ENCODE results near the gene MCHR1. TPM values are rescaled to one million over a fixed set of nuclear protein-coding genes. Genes with fewer than 3 reads are reported as not detected.

Gene MCHR1
- polyA plus RNA-seq, 1 donor (not counting 4 experiments of a cell fraction or from before 2014, with no cell fraction given) = 0.12 TPM

DNA sequence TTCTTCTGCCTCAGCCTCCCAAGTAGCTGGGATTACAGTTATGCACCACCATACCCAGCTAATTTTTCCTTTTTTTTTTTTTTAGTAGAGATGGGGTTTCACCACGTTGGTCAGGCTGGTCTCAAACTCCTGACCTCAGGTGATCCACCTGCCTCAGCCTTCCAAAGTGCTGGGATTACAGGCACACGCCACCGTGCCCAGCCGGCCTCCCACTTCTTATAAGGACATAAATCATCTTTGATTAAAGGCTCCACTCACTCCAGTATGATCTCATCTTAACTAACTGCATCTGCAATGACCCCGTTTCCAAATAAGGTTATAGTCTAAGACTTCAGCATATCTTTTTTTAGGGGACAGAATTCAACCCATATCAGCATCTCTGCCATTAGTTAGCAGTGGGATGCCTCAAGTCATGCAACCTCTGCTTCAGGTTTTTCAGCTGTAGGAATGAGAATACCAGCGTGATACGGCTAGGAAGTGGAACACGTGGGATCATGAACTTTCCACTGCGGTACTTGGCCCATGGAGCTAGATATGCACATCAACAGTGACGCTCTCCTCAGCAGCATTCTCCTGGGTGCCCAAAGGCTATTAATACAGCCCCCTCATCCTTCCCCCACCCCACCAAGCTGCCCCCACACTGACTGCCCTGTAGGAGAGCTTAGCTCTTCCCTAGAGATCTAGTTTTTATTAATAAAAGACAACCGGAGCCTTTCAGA, 41.4 kb downstream of the MCHR1 start:
- dilution Hi-C loops (cut with MboI; ENCODE audit: extremely low pct_ligation_motif_present, low sequenced_read_pairs) = no loop called here
- no peak overlapping the region for H2AFZ ChIP-seq (ENCODE audit: control insufficient read depth, low read length)
- peak; percentile 57 for FAIRE-seq

DNA sequence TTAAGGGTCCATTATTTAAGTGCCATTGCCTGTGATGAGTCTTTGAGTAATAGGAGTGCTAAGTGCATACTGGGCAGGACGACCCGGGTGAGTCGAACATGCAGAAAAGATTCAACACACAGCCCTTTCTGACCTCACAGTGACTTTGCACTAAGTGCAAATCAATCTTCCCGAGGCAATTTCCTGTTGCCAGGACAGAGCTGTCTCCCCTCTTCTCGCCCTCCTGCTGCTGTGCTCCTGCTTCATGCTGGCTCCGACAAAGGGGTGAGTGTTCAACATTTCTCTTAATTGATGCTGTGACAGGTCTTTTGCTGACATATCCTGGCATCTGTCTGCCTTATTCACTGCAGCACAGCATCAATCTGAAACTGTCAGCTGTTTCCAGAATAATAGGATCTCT, 42.0 kb downstream of the MCHR1 start:
- dilution Hi-C loops (cut with MboI; ENCODE audit: extremely low pct_ligation_motif_present, low sequenced_read_pairs) = no loop called here
- no peaks in the 10 kb centered on the region for H3K27me3 ChIP-seq (ENCODE audit: control insufficient read depth, extremely low read depth, insufficient read depth, low read length)
- TF ChIP-seq EZH2 (IDR thresholded peaks at IDR 0.05; ENCODE audit: low read length) = no peak
- TF ChIP-seq, protein P1, sequence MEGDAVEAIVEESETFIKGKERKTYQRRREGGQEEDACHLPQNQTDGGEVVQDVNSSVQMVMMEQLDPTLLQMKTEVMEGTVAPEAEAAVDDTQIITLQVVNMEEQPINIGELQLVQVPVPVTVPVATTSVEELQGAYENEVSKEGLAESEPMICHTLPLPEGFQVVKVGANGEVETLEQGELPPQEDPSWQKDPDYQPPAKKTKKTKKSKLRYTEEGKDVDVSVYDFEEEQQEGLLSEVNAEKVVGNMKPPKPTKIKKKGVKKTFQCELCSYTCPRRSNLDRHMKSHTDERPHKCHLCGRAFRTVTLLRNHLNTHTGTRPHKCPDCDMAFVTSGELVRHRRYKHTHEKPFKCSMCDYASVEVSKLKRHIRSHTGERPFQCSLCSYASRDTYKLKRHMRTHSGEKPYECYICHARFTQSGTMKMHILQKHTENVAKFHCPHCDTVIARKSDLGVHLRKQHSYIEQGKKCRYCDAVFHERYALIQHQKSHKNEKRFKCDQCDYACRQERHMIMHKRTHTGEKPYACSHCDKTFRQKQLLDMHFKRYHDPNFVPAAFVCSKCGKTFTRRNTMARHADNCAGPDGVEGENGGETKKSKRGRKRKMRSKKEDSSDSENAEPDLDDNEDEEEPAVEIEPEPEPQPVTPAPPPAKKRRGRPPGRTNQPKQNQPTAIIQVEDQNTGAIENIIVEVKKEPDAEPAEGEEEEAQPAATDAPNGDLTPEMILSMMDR (optimal IDR thresholded peaks at IDR 0.05 in 1 of 3, IDR thresholded peaks at IDR 0.05 in 1 of 3, conservative IDR thresholded peaks at IDR 0.05 in 1 of 3; ENCODE audit: extremely low read depth in 1 of 3, insufficient read depth in 2 of 3, low read length in 3 of 3) = no peak
- H3K4me3 ChIP-seq (ENCODE audit: control insufficient read depth in 2 of 3, extremely low read depth in 1 of 3, insufficient read depth in 2 of 3, low read depth in 1 of 3, low read length in 3 of 3) = no peak overlapping the region
- H2AFZ ChIP-seq (ENCODE audit: control insufficient read depth, low read length) = no peak overlapping the region
- DNase-seq (ENCODE audit: low read depth, low spot score) = no peak
- H3K4me2 ChIP-seq (ENCODE audit: control insufficient read depth, extremely low read depth, insufficient read depth, low read depth, low read length) = no peak overlapping the region
- no peak overlapping the region for H3K27ac ChIP-seq (ENCODE audit: control insufficient read depth, insufficient read depth, low read length)
- H3K9ac ChIP-seq (ENCODE audit: control insufficient read depth, extremely low read depth, insufficient read depth, low read length) = no peak overlapping the region
- no peaks in the 10 kb centered on the region for H4K20me1 ChIP-seq (ENCODE audit: control insufficient read depth, extremely low read depth, insufficient read depth, low read length)
- H3K9me3 ChIP-seq (ENCODE audit: control insufficient read depth, low read depth, low read length) = no peaks in the 10 kb centered on the region
- no peaks in the 10 kb centered on the region for H3K9me1 ChIP-seq (ENCODE audit: control insufficient read depth, extremely low read depth, insufficient read depth, low read length)
- peaks cover 4% of the 10 kb centered on the region for H3K4me1 ChIP-seq (ENCODE audit: control insufficient read depth, extremely low read depth, insufficient read depth, low read length)
- H3K79me2 ChIP-seq (ENCODE audit: control insufficient read depth, insufficient read depth, low read length) = no peaks in the 10 kb centered on the region
- FAIRE-seq = peak; percentile 70
- no peaks in the 10 kb centered on the region for H3K36me3 ChIP-seq (ENCODE audit: control insufficient read depth in 2 of 2, extremely low read depth in 1 of 2, insufficient read depth in 2 of 2, low read length in 2 of 2)

More for the DNA sequence above, 41.4 kb downstream of the MCHR1 start:
- no peak overlapping the region for H3K27ac ChIP-seq (ENCODE audit: control insufficient read depth, insufficient read depth, low read length)
- H4K20me1 ChIP-seq (ENCODE audit: control insufficient read depth, extremely low read depth, insufficient read depth, low read length) = no peaks in the 10 kb centered on the region
- H3K9ac ChIP-seq (ENCODE audit: control insufficient read depth, extremely low read depth, insufficient read depth, low read length) = no peak overlapping the region
- no peak for DNase-seq (ENCODE audit: low read depth, low spot score)
- H3K36me3 ChIP-seq (ENCODE audit: control insufficient read depth in 2 of 2, extremely low read depth in 1 of 2, insufficient read depth in 2 of 2, low read length in 2 of 2) = no peaks in the 10 kb centered on the region
- H3K9me3 ChIP-seq (ENCODE audit: control insufficient read depth, low read depth, low read length) = no peaks in the 10 kb centered on the region
- H3K4me3 ChIP-seq (ENCODE audit: control insufficient read depth in 2 of 3, extremely low read depth in 1 of 3, insufficient read depth in 2 of 3, low read depth in 1 of 3, low read length in 3 of 3) = no peak overlapping the region
- TF ChIP-seq, protein P1 (optimal IDR thresholded peaks at IDR 0.05 in 1 of 3, IDR thresholded peaks at IDR 0.05 in 1 of 3, conservative IDR thresholded peaks at IDR 0.05 in 1 of 3; ENCODE audit: extremely low read depth in 1 of 3, insufficient read depth in 2 of 3, low read length in 3 of 3) = no peak
- TF ChIP-seq EZH2 (IDR thresholded peaks at IDR 0.05; ENCODE audit: low read length) = no peak
- H3K27me3 ChIP-seq (ENCODE audit: control insufficient read depth, extremely low read depth, insufficient read depth, low read length) = no peaks in the 10 kb centered on the region
- H3K9me1 ChIP-seq (ENCODE audit: control insufficient read depth, extremely low read depth, insufficient read depth, low read length) = no peaks in the 10 kb centered on the region
- no peak overlapping the region for H3K4me2 ChIP-seq (ENCODE audit: control insufficient read depth, extremely low read depth, insufficient read depth, low read depth, low read length)
- peaks cover 4% of the 10 kb centered on the region for H3K4me1 ChIP-seq (ENCODE audit: control insufficient read depth, extremely low read depth, insufficient read depth, low read length)
- no peaks in the 10 kb centered on the region for H3K79me2 ChIP-seq (ENCODE audit: control insufficient read depth, insufficient read depth, low read length)

Measured in keratinocyte (primary cell).